Measurements from ENCODE around the gene MSX1.

- TF ChIP-seq CTCF (IDR thresholded peaks at IDR 0.05) = no peak
- TF ChIP-seq POLR2A (IDR thresholded peaks at IDR 0.05) = no peak
Observed at GRCh38 chr4:4867375-4868039, 8.0 kb downstream of the MSX1 start.
